ENCODE measurements around the gene DIAPH3.

DIAPH3 gene

GRCh38 chr13:60152904-60153303 lies 10.8 kb downstream of the DIAPH3 start:
- DNase-seq (ENCODE audit: low read depth, low spot score) = no peak

DNA sequence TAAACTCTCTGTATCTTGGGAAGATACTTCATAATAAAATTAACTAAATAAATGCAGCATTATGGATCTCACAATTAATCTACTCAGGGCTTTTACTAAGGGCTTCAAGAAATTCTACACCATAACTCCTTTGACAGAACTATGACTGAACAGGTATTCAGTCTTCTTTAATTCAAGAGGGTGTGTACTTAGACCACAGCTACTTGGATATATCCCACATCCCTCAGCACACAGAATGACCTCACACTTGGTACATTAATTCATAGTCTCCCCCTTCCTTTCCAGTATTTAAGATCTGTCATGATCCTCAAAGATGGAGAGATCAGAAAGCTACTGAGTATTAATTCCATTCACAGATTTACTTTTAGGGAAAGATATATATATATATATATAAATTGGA lies 11.6 kb downstream of the DIAPH3 start:
- DNase-seq (ENCODE audit: low read depth, low spot score) = no peak

DNA sequence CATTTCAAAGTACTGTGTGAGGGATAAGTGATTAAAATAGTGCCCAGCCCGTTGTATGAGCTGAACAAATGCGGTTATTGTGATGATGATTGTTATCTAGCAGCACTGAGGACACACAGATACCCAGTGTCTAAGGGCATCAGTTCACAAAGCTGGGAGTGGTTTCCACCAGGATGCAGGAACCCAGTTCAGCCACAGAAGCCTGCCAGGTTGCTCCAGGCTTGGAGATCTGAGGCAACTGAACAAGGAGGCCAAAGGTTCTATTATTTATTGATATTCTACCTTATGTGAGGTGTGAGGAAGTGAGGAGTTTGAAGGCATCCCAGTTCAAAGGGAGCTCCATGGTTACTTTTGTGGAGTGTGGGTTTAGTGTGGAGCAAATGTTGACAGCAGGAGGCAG lies 13.2 kb downstream of the DIAPH3 start:
- no peak for DNase-seq (ENCODE audit: low read depth, low spot score)

- DNase-seq (ENCODE audit: low read depth, low spot score) = no peak
Observed at GRCh38 chr13:60148918-60149317, 14.8 kb downstream of the DIAPH3 start.

DNA sequence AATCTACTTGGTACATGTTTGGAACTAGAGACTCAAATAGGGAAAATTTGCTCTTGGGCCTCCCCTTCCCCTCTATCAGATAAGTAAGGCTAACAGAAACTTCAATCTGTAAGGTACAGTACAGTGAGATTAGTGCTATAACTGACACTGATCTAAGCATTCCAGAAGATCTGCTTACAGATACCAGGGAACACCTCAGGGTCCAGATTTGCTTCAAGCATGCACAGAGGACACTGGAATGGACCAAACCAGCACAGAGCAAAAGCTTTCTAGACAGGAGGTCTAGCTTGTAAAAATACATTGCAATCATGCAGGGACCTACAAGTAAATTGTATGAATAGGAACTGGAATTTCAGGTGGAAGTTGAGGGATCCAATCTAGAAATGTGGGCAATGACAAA lies 16.4 kb downstream of the DIAPH3 start:
- DNase-seq (ENCODE audit: low read depth, low spot score) = no peak

DNA sequence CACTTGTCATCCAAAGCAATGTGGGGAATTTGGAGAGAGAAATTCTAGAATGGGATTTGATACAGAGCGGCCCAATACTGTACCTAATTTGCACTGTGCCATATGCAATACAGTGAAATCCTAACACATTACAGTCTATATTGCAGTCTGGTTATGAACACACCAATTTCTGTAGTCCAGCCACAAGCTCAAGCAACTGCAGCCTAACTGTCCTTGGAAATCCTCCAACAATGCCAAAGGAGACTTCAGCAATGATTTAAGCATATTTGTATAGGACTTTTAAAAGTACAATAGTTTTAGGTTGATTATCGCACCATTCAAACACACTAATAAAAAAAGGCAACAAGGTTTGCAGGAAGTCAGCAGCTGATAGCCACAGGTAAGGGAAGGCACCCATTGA lies 17.3 kb downstream of the DIAPH3 start:
- DNase-seq (ENCODE audit: low read depth, low spot score) = no peak

- DNase-seq (ENCODE audit: low read depth, low spot score) = no peak
Observed at GRCh38 chr13:60143775-60144174, 20.0 kb downstream of the DIAPH3 start.

DNA sequence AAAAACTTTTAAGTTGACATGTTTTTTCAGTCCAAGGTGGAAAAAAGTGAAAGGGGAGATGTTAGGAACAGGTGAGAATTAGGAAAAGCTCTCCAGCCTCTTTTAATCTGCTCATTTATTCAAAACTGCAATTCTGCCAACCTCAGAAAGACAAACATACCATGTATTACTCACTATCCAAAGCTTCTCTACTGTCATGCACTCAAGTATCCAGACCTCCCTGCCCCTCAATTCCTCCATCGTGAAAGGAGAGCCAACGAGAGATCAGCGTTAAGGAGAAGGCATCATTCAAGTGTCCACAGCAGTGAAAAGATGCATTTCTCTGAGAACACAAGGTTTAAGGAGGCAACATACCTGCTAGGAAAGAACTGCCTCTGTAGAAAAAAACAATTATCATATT lies 24.5 kb downstream of the DIAPH3 start:
- DNase-seq (ENCODE audit: low read depth, low spot score) = no peak

- no peak for DNase-seq (ENCODE audit: low read depth, low spot score)
Observed at GRCh38 chr13:60138674-60139073, 25.1 kb downstream of the DIAPH3 start.

DNA sequence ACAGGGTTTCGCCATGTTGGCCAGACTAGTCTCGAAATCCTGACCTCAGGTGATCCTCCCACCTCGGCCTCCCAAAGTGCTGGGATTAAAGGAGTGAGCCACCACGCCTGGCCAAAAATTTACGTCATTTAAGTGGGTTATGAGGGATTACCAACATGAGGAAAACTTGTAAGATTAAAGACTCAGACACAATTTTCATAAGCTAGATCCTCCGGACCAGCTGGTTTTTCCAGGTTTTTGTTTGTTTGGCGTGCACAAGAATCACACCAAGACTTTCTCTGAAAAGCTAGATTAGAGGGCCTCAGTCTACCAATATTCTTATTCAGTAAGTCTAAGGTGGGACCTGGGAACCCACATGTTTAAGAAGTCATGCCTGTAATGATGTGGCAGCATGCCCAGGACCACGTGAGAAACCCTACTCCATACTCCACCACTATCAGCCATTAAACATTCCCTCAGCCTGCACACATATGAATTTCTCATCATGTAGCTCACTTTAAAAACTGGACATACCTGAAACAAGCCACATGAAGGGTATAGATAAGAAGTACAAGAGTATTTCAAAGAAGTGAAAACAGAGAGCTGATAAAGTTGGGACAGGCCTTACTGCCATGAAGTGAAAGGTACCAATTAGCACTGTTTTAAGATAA lies 25.7 kb downstream of the DIAPH3 start:
- DNase-seq (ENCODE audit: low read depth, low spot score) = no peak

DNA sequence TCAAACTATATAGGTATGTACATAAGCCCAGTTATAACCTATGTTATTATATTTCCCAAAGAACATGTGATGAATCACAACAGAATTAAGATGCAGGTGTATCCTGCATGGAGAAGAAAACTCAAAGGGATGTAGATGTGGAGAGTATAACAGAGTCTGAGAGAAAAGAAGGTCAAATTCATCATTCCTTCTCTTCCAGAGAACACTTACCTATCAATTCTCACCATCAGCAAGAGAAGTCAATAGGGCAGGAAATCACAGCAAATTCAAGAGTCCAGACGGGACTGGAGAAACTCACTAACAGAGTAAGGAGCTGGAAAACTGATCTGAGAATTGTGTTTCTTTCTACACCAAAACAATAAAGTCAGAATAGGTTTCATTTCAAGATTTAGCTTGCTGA lies 28.4 kb downstream of the DIAPH3 start:
- DNase-seq (ENCODE audit: low read depth, low spot score) = no peak

GRCh38 chr13:60134376-60134775 lies 29.4 kb downstream of the DIAPH3 start:
- no peak for DNase-seq (ENCODE audit: low read depth, low spot score)

- no peak for DNase-seq (ENCODE audit: low read depth, low spot score)
Observed at GRCh38 chr13:60121337-60121687, 42.4 kb downstream of the DIAPH3 start.

DNA sequence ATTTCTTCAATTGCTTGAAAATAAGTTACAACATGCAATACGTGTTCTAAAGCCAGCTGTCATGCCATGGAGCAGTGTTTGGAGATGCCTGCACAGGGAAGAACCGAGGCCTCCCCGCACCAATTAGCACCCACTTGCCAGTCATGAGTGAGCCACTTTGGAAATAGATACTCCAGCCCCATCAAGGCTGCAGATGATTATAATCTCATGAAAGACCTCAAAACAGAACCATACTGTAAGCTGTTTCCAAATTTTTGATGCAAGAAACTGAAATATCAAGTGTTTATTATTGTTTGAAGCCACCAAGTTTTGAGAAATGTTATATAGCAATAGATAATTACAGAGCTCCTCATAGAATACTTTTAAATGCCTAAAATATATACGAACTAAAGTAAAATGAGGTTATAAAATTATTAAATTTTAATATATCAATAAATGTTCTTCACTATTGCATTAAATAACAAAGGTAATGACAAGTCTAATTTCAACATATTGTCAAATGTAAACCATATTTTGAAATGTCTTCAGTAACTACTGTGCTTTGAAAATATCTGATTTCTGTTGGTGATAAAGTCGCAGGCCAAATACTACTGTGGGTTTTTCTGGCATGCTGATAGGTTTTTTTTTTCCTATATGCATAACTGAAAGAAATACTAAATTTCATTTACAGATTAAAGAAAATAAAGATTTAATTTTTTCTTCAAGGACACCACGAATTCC lies 43.0 kb downstream of the DIAPH3 start:
- DNase-seq (ENCODE audit: low read depth, low spot score) = no peak

DNA sequence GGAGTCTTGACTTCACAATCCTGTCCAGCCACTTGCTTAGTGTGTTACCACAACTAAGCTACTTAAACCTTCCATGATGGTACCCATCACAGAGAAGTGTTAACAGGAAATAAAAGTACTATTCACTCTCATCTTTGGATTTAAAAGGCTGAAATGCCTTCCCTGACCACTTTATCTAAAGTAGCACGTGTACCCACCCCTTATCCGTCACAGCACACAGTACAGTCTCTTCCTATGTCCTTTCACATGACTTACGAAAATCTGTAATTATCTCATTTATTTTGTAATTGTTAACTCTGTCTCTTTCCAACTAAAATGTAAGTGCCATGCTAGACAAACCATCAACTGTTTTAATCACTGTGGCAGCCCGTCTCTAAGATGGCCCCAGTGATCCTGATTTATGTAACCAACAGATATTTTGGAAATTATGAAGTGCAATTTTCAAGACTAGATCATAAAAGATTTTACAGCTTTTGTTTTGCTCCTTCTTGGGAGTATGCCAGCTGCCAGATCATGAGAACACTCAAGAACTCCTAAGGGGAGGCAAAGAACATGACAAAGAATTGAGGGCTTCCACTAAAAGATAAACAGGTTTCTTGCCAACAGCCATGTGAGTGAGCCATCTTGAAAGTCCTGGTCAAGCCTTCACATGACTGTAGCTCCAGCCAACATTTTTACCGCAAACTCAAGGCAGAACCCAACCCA lies 44.9 kb downstream of the DIAPH3 start:
- no peak for DNase-seq (ENCODE audit: low read depth, low spot score)

DNA sequence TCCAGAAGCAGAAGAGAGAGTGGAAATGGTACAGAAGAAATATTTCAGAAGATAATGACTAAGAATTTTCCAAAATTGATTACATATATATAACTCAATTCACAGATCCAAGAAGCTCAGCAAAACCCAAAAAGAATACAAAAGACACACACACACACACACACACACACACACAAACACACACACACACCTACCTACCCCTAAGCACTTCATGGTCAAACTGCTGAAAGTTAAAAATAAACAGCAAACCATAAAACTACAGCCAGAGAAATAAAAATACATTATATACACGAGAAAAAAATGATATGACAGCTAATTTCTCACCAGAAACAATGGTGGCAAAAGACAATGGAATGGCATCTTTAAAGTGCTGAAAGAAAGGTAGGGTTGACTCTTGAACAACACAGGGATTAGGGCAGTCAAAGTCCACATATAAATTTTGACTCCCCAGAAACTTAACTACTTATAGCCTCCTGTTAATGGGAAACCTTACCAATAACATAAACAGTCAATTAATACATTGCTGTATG lies 49.2 kb downstream of the DIAPH3 start:
- DNase-seq (ENCODE audit: low read depth, low spot score) = no peak

DNA sequence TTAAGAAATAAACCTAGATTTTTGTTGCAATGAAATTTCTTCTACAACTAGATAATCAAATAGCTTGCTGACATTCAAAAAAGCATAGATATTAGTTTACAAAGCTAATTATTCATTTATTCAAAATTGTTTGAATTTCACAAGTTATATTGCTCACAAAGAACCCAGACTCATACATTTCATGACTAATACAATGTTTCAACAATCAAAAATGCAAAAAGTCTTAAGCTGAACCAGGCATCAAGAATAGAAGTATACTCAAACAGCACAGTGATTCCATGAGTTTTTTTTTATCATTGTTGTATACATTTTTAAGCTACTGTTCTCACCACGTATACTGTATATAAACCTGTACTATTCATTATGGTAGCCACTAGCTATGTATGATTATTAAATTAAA lies 51.0 kb downstream of the DIAPH3 start:
- no peak for DNase-seq (ENCODE audit: low read depth, low spot score)

DNA sequence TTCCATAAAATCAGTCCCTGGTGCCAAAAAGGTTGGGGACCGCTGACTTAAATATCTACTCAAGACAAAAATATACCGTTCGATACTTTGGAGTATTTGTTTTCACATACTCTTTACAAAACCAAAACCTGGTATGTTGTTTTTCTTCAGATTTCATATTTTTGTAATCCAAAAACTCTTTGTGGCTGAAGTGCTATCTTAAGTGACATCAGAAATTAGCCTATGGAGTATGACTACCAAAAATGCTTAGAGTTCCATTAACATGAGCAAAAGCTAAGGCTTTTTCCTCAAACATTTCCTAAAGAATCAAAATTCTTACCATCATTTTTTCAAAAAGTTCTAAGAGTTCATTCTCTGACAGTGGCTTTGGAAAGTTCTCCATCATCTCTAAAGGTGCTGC lies 52.0 kb downstream of the DIAPH3 start:
- DNase-seq (ENCODE audit: low read depth, low spot score) = no peak

GRCh38 chr13:60109285-60109684 lies 54.4 kb downstream of the DIAPH3 start:
- no peak for DNase-seq (ENCODE audit: low read depth, low spot score)

DNA sequence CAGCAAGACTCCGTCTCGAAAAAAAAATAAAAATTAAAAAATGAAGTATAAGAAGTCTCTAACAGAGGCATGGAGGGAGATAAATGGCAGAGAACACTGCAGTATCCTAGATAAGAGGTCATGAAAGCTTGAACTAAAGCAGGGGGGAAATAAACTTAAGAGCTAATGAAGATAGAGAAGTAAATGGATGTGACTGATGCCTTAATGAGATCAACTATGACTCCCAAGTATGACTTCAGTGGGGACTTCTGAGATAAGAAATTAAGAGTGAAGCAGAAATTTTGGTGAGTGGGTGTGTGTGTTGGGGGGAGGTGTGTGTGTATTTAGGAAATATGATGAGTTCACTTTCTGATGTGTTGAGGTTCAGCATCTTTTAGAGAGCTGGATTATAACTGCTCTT lies 55.1 kb downstream of the DIAPH3 start:
- DNase-seq (ENCODE audit: low read depth, low spot score) = no peak

GRCh38 chr13:60099631-60100420 lies 63.9 kb downstream of the DIAPH3 start:
- no peak for DNase-seq (ENCODE audit: low read depth, low spot score)

GRCh38 chr13:60095300-60095699 lies 68.4 kb downstream of the DIAPH3 start:
- DNase-seq (ENCODE audit: low read depth, low spot score) = no peak
